SJCRH30 (cell line): ENCODE measurements around the gene RYR3. TPM values are rescaled to one million over a fixed set of nuclear protein-coding genes. Genes with fewer than 3 reads are reported as not detected.

Source experiments
- DNase-seq, 2 experiments: peaks; one replicate each; pipeline ENCODE4 v3.0.0-alpha.2; 2015 to 2020
- H3K27ac ChIP-seq: fragments of 250-450 bp; sonication (Bioruptor Pico); 2 replicates; pipeline ENCODE4 v1.5.1; 2020; ENCODE audit warnings: mild to moderate bottlenecking, moderate library complexity
- H3K27me3 ChIP-seq: fragments of 250-450 bp; sonication (Bioruptor Pico); 2 replicates; pipeline ENCODE4 v1.5.1; 2020; ENCODE audit warnings: mild to moderate bottlenecking, moderate library complexity
- H3K36me3 ChIP-seq: fragments of 250-450 bp; sonication (Bioruptor Pico); 2 replicates; pipeline ENCODE4 v1.5.1; 2020; ENCODE audit warnings: mild to moderate bottlenecking, moderate library complexity
- H3K4me1 ChIP-seq: fragments of 250-450 bp; sonication (Bioruptor Pico); 2 replicates; pipeline ENCODE4 v1.5.1; 2020; ENCODE audit warnings: mild to moderate bottlenecking, moderate library complexity
- H3K4me3 ChIP-seq: fragments of 250-450 bp; sonication (Bioruptor Pico); 2 replicates; pipeline ENCODE4 v1.5.1; 2020; ENCODE audit warnings: mild to moderate bottlenecking, moderate library complexity
- H3K9me3 ChIP-seq: fragments of 250-450 bp; sonication (Bioruptor Pico); replicated peaks from 2 replicates; pipeline ENCODE4 v1.5.1; 2020; ENCODE audit warnings: mild to moderate bottlenecking, moderate library complexity
- total RNA-seq: library from RNA; depleted of rRNA; stranded (reverse); fragments of >200 nt; shearing (Covaris generic); gene quantifications from 2 replicates; pipeline ENCODE4 v1.2.3, GENCODE V29; 2014

Gene RYR3
- total RNA-seq, 1 experiment from 2014 or later = 23.4 TPM

GRCh38 chr15:33461671-33462070 lies 150.9 kb downstream of the RYR3 start:
- no peaks in the 10 kb centered on the region for H3K27me3 ChIP-seq
- peaks cover under 1% of the 10 kb centered on the region for H3K4me1 ChIP-seq
- no peaks in the 10 kb centered on the region for H3K9me3 ChIP-seq
- DNase-seq = peak; percentile 8 to 11
- H3K27ac ChIP-seq = no peak overlapping the region
- H3K36me3 ChIP-seq = peaks cover 6% of the 10 kb centered on the region; the same call in 1 of the 2 replicates
- H3K4me3 ChIP-seq = no peak overlapping the region

DNA sequence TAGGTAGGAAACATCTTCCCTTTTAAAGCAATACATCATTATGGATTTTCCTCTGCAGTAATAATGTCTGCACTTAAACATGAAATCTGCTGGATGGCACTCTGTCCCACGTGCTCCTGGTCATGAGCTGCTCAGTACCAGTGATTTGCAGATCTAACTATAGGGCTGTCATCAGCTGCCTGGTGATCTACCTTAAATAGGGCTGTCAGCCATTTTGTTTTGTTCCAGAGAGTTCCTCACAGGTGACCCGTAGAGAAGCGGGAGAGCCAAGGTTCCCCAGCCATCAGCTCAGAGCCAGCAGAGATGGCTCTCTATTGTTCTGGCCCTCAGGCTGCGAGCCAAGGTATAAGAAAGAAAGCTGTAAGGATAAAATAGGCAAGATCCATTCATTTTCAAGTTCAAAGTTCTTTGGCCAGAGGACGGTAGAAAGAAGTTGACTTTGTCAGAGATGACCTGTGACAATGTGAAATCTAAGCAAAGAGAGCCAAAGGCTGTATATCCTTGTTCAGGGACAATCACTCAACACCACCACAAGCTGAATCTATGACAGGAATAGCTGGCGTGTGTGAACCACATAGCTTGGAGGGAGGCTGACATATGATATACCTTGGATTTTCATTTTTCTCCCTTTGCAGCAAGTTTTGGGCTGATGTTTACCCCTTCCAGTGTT lies 156.5 kb downstream of the RYR3 start:
- H3K27ac ChIP-seq = peak overlapping the region; percentile 48
- no peaks in the 10 kb centered on the region for H3K27me3 ChIP-seq
- H3K9me3 ChIP-seq = no peaks in the 10 kb centered on the region
- no peaks in the 10 kb centered on the region; the same call in 1 of the 2 replicates for H3K36me3 ChIP-seq
- DNase-seq = peak; percentile 34 to 70
- H3K4me3 ChIP-seq = no peak overlapping the region
- H3K4me1 ChIP-seq = peaks cover 15% of the 10 kb centered on the region

DNA sequence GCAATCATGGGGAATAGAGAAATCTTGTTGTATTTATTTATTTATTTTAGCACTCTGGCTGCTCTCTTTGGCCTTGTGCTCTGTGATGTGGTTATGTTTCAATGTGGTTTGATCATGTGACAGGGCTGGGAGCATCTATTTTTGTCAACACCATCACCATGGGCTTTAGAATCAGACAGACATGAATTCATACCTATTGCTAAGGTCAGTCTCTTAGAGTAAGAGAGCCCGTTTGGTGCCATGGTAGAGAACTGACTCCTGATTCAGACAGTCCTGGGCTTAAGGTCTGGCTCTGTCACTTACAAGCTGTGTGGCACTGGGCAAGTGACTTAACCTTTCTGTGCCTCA lies 157.0 kb downstream of the RYR3 start:
- Histone ChIP-seq H3K27me3 (no peaks in the 10 kb centered on the region), H3K27ac (peak overlapping the region; percentile 48), H3K4me3 (no peak overlapping the region), H3K36me3 (no peaks in the 10 kb centered on the region; the same call in 1 of the 2 replicates), H3K9me3 (no peaks in the 10 kb centered on the region), H3K4me1 (peaks cover 15% of the 10 kb centered on the region)
- no peak for DNase-seq

- no peaks in the 10 kb centered on the region; the same call in 1 of the 2 replicates for H3K9me3 ChIP-seq
- H3K27me3 ChIP-seq = no peaks in the 10 kb centered on the region
- H3K36me3 ChIP-seq = peaks cover 8% of the 10 kb centered on the region
- H3K4me1 ChIP-seq = peaks cover 15% of the 10 kb centered on the region
- H3K27ac ChIP-seq = no peak overlapping the region
- DNase-seq = no peak
- no peak overlapping the region for H3K4me3 ChIP-seq
Observed at GRCh38 chr15:33468740-33469139, 158.0 kb downstream of the RYR3 start.

- Histone ChIP-seq H3K4me3 (no peak overlapping the region), H3K27me3 (no peaks in the 10 kb centered on the region)
- DNase-seq = no peak
Observed at GRCh38 chr15:33473005-33473404, 162.2 kb downstream of the RYR3 start.

DNA sequence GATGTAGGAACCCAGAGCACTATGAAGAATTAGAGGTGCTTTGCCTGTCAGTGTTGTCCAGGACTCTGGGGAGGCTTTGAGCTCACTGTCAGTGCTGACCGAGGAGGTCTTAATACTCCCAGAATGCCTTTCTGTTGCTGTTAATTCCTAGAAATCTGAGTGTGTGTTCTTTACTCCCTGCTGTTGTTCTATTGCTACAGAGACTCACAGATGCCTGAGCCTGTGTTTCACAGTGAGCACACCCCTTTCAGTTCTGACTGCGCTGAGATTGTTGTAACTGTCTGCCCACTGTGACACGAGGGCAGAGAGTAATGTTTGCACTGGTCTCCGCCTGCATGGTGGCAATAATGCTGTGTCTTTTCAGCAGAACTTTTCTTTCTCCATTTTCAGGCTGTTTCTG lies 162.9 kb downstream of the RYR3 start:
- Histone ChIP-seq H3K27ac (no peak overlapping the region), H3K4me1 (no peaks in the 10 kb centered on the region), H3K9me3 (no peaks in the 10 kb centered on the region; the same call in 1 of the 2 replicates)

More at GRCh38 chr15:33473005-33473404, 162.2 kb downstream of the RYR3 start:
- Histone ChIP-seq H3K36me3 (peaks cover 40% of the 10 kb centered on the region), H3K27ac (no peak overlapping the region), H3K4me1 (peaks cover 2% of the 10 kb centered on the region; the same call in 1 of the 2 replicates), H3K9me3 (no peaks in the 10 kb centered on the region; the same call in 1 of the 2 replicates)

DNA sequence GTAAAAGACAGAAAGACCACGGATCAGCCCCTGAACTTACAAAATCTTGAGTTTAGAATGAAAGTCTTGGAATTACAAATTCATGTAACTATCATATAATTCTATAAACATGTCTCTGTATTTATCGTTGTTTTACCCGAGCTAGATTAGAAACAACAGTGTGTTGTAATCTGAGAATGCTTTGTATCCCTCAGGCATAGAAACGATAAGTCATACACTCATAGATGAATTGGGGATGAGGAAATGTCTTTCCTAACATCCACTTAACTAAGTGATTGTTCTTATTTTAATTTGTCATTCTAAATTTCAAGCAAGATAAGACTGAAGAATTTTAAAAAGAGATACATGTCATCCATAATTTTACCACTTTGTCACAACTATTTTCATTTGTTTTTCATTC lies 165.3 kb downstream of the RYR3 start:
- H3K4me1 ChIP-seq = no peaks in the 10 kb centered on the region
- peaks cover 55% of the 10 kb centered on the region for H3K36me3 ChIP-seq
- H3K27ac ChIP-seq = no peak overlapping the region

More for the DNA sequence above, 162.9 kb downstream of the RYR3 start:
- H3K27me3 ChIP-seq = no peaks in the 10 kb centered on the region
- peaks cover 47% of the 10 kb centered on the region for H3K36me3 ChIP-seq
- H3K4me3 ChIP-seq = no peak overlapping the region
- DNase-seq = no peak

DNA sequence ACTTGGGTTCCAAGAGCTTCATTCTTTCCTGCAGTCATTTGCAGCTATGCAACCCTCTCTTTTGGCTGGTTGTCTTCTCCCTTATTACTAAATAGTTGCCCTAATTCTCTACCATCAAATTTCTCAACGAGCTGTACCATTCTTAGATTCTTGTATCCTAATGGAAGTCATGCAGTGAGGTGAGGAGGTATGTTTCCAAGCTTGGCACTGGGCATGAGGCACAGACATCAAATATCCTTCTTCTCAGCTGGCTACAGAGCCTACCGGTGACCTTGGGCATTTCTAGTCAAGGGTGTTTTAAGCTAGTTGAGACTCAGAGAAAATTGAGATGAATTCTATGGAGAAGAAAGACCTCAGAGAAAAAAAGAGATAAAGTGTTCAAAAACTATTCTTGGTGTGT lies 166.1 kb downstream of the RYR3 start:
- Histone ChIP-seq H3K4me3 (no peak overlapping the region), H3K4me1 (no peaks in the 10 kb centered on the region), H3K27me3 (no peaks in the 10 kb centered on the region), H3K9me3 (peaks cover 8% of the 10 kb centered on the region), H3K36me3 (peaks cover 56% of the 10 kb centered on the region), H3K27ac (no peak overlapping the region)
- no peak for DNase-seq

More for the DNA sequence above, 165.3 kb downstream of the RYR3 start:
- H3K27me3 ChIP-seq = no peaks in the 10 kb centered on the region
- H3K4me3 ChIP-seq = no peak overlapping the region
- H3K9me3 ChIP-seq = peaks cover 6% of the 10 kb centered on the region
- DNase-seq = no peak

DNA sequence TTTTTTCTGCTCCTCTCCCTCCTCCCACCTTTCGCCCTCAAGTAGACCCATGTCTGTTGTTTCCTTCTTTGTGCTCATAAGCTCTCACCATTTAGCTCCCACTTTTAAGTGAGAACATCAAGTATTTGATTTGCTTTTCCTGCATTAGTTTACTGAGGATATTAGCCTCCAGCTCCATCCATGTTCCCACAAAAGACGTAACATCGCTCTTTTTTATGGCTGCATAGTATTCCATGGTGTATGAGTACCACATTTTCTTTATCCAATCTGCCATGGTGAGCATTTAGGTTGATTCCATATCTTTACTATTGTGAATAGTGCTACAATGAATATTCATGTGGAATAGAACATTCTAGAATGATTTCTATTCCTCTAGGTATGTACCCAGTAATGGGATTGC lies 178.6 kb downstream of the RYR3 start:
- DNase-seq = no peak
- H3K27ac ChIP-seq = no peak overlapping the region
- 0 out of 2 replicates have a peak, but pooled peaks cover 4% of the 10 kb centered on the region for H3K9me3 ChIP-seq

DNA sequence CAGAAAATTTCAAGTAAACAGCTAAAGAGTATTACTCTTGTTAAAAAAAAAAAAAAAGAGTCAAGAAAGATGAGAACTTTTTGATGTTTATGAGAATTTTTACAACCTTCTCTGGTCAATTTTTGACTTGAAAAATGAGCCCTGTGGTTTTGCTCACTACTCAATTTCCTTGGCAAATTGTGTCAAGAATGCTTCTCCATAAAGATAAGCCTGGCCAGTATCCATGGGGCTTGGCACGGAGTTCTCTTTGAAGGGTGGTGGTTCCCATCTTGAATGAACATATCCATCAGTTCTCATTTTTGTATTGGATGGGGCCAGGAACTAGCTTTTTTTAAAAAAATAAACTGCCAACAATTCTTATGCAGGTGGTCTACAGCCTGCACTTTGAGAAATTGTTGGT lies 179.9 kb downstream of the RYR3 start:
- no peaks in the 10 kb centered on the region for H3K27me3 ChIP-seq
- peaks cover 6% of the 10 kb centered on the region for H3K36me3 ChIP-seq
- peaks cover 6% of the 10 kb centered on the region for H3K4me1 ChIP-seq
- H3K27ac ChIP-seq = no peak overlapping the region
- 0 out of 2 replicates have a peak, but pooled peaks cover 4% of the 10 kb centered on the region for H3K9me3 ChIP-seq
- no peak for DNase-seq
- H3K4me3 ChIP-seq = no peak overlapping the region

More for the DNA sequence above, 178.6 kb downstream of the RYR3 start:
- Histone ChIP-seq H3K4me3 (no peak overlapping the region), H3K27me3 (no peaks in the 10 kb centered on the region), H3K4me1 (peaks cover 7% of the 10 kb centered on the region), H3K36me3 (peaks cover 7% of the 10 kb centered on the region; the same call in 1 of the 2 replicates)

GRCh38 chr15:33492434-33493052 lies 181.8 kb downstream of the RYR3 start:
- no peak overlapping the region for H3K4me3 ChIP-seq
- no peak overlapping the region for H3K27ac ChIP-seq
- peak; percentile 7 to 35 for DNase-seq

DNA sequence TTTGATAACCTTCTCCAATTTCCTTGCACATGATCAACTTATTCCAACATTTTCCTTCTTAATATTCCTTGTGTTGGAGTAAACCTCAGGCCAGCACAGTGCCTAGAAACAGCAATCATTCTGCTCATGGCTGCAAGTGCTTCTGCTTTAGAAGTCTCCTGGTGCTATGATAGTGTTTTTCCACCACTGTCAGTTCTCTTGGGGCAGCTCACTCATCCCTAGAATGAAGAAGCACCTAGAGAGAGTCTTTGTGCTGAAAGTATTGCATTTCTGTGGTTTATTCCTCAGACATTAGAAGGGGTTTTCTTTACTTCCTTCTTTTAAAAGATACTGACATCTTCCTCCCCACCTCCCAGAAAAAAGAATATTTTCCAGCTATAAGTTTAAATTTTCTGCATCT lies 183.5 kb downstream of the RYR3 start:
- H3K9me3 ChIP-seq = peaks cover 1% of the 10 kb centered on the region; the same call in 1 of the 2 replicates
- H3K4me1 ChIP-seq = peaks cover 6% of the 10 kb centered on the region
- peaks cover 6% of the 10 kb centered on the region for H3K36me3 ChIP-seq
- H3K27me3 ChIP-seq = no peaks in the 10 kb centered on the region
- H3K4me3 ChIP-seq = no peak overlapping the region
- DNase-seq = no peak
- no peak overlapping the region for H3K27ac ChIP-seq

More at GRCh38 chr15:33492434-33493052, 181.8 kb downstream of the RYR3 start:
- Histone ChIP-seq H3K36me3 (peaks cover 6% of the 10 kb centered on the region), H3K9me3 (0 out of 2 replicates have a peak, but pooled peaks cover 4% of the 10 kb centered on the region), H3K27me3 (no peaks in the 10 kb centered on the region), H3K4me1 (peaks cover 6% of the 10 kb centered on the region)

DNA sequence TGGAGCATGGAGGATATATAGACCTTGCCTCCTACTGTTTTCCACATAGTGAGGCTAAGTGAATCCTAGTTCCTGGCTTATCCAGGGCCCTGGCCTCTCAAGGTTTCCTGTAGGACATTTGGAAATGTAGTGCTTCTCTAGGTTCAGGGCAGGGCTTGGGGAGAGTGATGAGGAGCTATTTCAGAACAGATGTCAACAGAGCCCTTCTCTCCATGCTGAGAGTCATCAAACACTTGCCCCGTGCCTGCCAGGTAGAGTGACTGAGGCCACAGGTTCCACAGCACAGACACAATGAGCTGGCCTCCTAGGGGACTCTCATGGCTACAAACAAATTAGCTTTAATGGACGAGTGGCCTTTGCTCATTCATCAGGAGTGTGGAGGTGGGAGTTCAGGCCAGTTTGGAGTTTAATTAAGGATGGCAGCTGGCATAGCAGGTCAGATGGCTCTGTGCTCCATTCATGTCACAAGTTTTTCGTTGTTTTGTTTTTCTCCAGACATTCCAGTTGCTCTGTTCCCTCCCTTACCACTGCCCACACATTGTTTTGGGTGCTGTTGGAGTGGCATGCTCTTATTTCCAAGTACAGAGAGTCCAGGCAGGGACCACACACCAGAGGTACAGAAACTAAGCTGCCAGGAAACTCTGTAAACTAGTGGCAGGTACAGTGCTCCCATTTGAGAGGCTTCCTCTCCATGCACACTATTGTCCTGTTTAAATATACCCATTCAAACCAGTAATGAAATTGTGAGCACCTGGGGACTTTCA lies 189.8 kb downstream of the RYR3 start:
- Histone ChIP-seq H3K36me3 (peaks cover 4% of the 10 kb centered on the region; the same call in 1 of the 2 replicates), H3K27me3 (no peaks in the 10 kb centered on the region), H3K9me3 (no peaks in the 10 kb centered on the region; the same call in 1 of the 2 replicates), H3K4me3 (no peak overlapping the region), H3K27ac (no peak overlapping the region), H3K4me1 (no peaks in the 10 kb centered on the region)
- no peak for DNase-seq

DNA sequence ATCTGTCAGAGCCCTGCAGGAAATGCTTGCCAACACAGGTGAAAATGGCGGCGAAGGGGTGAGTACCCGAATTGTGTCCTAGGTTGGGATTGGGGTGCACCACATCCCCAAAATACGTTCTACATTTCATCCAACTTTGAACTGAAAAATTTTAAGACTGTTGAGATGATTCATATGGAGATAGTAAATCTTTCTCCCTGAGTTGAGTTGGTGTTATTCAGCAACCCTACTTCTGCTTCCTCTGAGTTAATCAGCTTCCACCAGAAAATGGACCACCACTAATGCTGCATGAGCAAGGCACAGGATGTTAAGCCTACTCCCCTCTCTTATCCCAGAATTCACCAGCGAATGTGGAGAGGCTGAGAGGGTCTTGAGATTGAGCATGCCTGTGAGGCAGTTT lies 192.9 kb downstream of the RYR3 start:
- Histone ChIP-seq H3K27ac (no peak overlapping the region), H3K9me3 (no peaks in the 10 kb centered on the region), H3K4me3 (no peak overlapping the region), H3K27me3 (no peaks in the 10 kb centered on the region), H3K36me3 (peaks cover 4% of the 10 kb centered on the region; the same call in 1 of the 2 replicates), H3K4me1 (no peaks in the 10 kb centered on the region)
- no peak for DNase-seq
